SK-N-SH (cell line): ENCODE measurements around the gene PRICKLE4. TPM values are rescaled to one million over a fixed set of nuclear protein-coding genes. Genes with fewer than 3 reads are reported as not detected.

Experiments used
- CTCF ChIA-PET: fragments of 300-600, 350-600 bp; formaldehyde crosslinking; extraction: SDS; loops from one replicate; lab custom pipeline; 2021; lab: Yijun Ruan, JAX
- POLR2A ChIA-PET: fragments of 350-600 bp; sonication (Branson Sonifier 250); formaldehyde crosslinking; extraction: SDS; loops from one replicate; lab custom pipeline; 2020; ENCODE audit warnings: antibody characterized with exemption, inconsistent platforms; lab: Yijun Ruan, JAX
- DNase-seq: peaks from one replicate; pipeline ENCODE4 v3.0.0; 2012
- H2AFZ ChIP-seq: fragments of 200-600 bp; sonication (generic); 2 replicates; pipeline ENCODE4 v1.8.1; 2016; ENCODE audit warnings: antibody characterized with exemption, mild to moderate bottlenecking, low read depth
- H3F3A ChIP-seq: fragments of 200-600 bp; sonication (generic); replicated peaks from 2 replicates; pipeline ENCODE3; 2016; ENCODE audit warnings: antibody characterized with exemption, mild to moderate bottlenecking; ENCODE audit not compliant: insufficient read depth
- H3K27ac ChIP-seq, 2 experiments: fragments of 200-500 bp in 1 of 2; fragments of 200-600 bp in 1 of 2; sonication (Bioruptor generic) in 1 of 2; sonication (generic), shearing (Covaris generic) in 1 of 2; 2 replicates each; pipeline versions ENCODE4 v1.5.1 to v1.6.1; 2014 to 2016; ENCODE audit warnings: low read depth in 2 of 2, inconsistent platforms in 1 of 2, low read length in 1 of 2, mild to moderate bottlenecking in 1 of 2, mixed read lengths in 1 of 2
- H3K27me3 ChIP-seq: fragments of 200-600 bp; sonication (generic), shearing (Covaris generic); 2 replicates; pipeline ENCODE4 v1.6.1; 2016; ENCODE audit warnings: mixed run types; ENCODE audit not compliant: insufficient read depth
- H3K36me3 ChIP-seq, 2 experiments: fragments of 200-500 bp in 1 of 2; fragments of 200-600 bp in 1 of 2; sonication (Bioruptor generic) in 1 of 2; sonication (generic) in 1 of 2; replicated peaks in 1 of 2; 2 replicates each; pipeline versions ENCODE3 to v1.5.1; 2014 to 2016; ENCODE audit warnings: low read length in 1 of 2, mild to moderate bottlenecking in 1 of 2; ENCODE audit not compliant: insufficient read depth in 2 of 2, control insufficient read depth in 1 of 2
- H3K4me1 ChIP-seq, 2 experiments: fragments of 200-500 bp in 1 of 2; fragments of 200-600 bp in 1 of 2; sonication (Bioruptor generic) in 1 of 2; sonication (generic), shearing (Covaris generic) in 1 of 2; 2 replicates each; pipeline versions ENCODE4 v1.5.1 to v1.6.1; 2014 to 2016; ENCODE audit warnings: low read depth in 1 of 2, low read length in 1 of 2, mixed run types in 1 of 2; ENCODE audit not compliant: insufficient read depth in 2 of 2, control insufficient read depth in 1 of 2
- H3K4me2 ChIP-seq: fragments of 200-600 bp; sonication (generic), shearing (Covaris generic); 2 replicates; pipeline ENCODE4 v1.6.1; 2017; ENCODE audit warnings: mixed run types
- H3K4me3 ChIP-seq, 2 experiments: fragments of 200-500 bp in 1 of 2; fragments of 200-600 bp in 1 of 2; sonication (Bioruptor generic) in 1 of 2; sonication (generic), shearing (Covaris generic) in 1 of 2; 2 replicates each; pipeline versions ENCODE4 v1.5.1 to v1.8.1; 2014 to 2016; ENCODE audit warnings: low read depth in 2 of 2, inconsistent platforms in 1 of 2, low read length in 1 of 2, mild to moderate bottlenecking in 1 of 2, mixed read lengths in 1 of 2, moderate library complexity in 1 of 2
- H3K79me2 ChIP-seq: fragments of 200-600 bp; sonication (generic); 2 replicates; pipeline ENCODE4 v1.8.1; 2017; ENCODE audit warnings: mild to moderate bottlenecking; ENCODE audit not compliant: insufficient read depth
- H3K9ac ChIP-seq: fragments of 200-600 bp; sonication (generic); 2 replicates; pipeline ENCODE4 v1.6.1; 2017; ENCODE audit warnings: mixed run types
- H3K9me2 ChIP-seq: fragments of 200-600 bp; sonication (generic); 2 replicates; pipeline ENCODE4 v1.6.1; 2017; ENCODE audit warnings: mixed run types
- H3K9me3 ChIP-seq: fragments of 200-600 bp; sonication (generic); 2 replicates; pipeline ENCODE4 v1.6.1; 2017; ENCODE audit warnings: mixed run types, mild to moderate bottlenecking, moderate library complexity
- H4K20me1 ChIP-seq: fragments of 200-600 bp; sonication (generic); 2 replicates; pipeline ENCODE4 v1.6.1; 2017; ENCODE audit warnings: mild to moderate bottlenecking, mixed run types; ENCODE audit not compliant: insufficient read depth
- CHD2 ChIP-seq: fragments of 150-350 bp; IDR thresholded peaks from 2 replicates; pipeline ENCODE4 v1.6.1; 2018; ENCODE audit warnings: low read length; ENCODE audit not compliant: partially characterized antibody
- EZH2phosphoT487 ChIP-seq: fragments of 200-600 bp; sonication (generic); IDR thresholded peaks from 2 replicates; pipeline ENCODE4 v1.6.1; 2017; ENCODE audit warnings: low read depth, mixed run types, mild to moderate bottlenecking, antibody characterized with exemption, moderate library complexity, borderline replicate concordance
- FOSL2 ChIP-seq: IDR thresholded peaks from 2 replicates; pipeline ENCODE4 v1.4.0; 2012; ENCODE audit warnings: low read depth, mild to moderate bottlenecking, moderate library complexity, borderline replicate concordance
- FOXJ3 ChIP-seq: sonication (generic); formaldehyde crosslinking; IDR thresholded peaks from 2 replicates; pipeline ENCODE4 v1.5.1; 2020; ENCODE audit warnings: mild to moderate bottlenecking, missing genetic modification reagents
- FOXM1 ChIP-seq: IDR thresholded peaks from 2 replicates; pipeline ENCODE4 v1.4.0; 2012; ENCODE audit warnings: low read depth, mild to moderate bottlenecking
- GABPA ChIP-seq: IDR thresholded peaks from 2 replicates; pipeline ENCODE4 v1.4.0; 2012; ENCODE audit warnings: low read depth, mild to moderate bottlenecking
- MAX ChIP-seq: IDR thresholded peaks from 2 replicates; pipeline ENCODE4 v1.4.0; 2012; ENCODE audit warnings: low read depth
- MEF2A ChIP-seq: IDR thresholded peaks from 2 replicates; pipeline ENCODE4 v1.4.0; 2012; ENCODE audit warnings: low read depth, borderline replicate concordance
- RAD21 ChIP-seq: IDR thresholded peaks from 2 replicates; pipeline ENCODE4 v1.6.1; 2012; ENCODE audit warnings: mild to moderate bottlenecking, low read length
- RCOR1 ChIP-seq: fragments of 150-350 bp; IDR thresholded peaks from 2 replicates; pipeline ENCODE4 v1.6.1; 2017; ENCODE audit warnings: antibody characterized with exemption, low read length
- REST ChIP-seq: IDR thresholded peaks from 2 replicates; pipeline ENCODE4 v1.6.1; 2012; ENCODE audit warnings: mild to moderate bottlenecking, low read depth, low read length, moderate library complexity
- RFX5 ChIP-seq: IDR thresholded peaks from 2 replicates; pipeline ENCODE4 v1.6.1; 2012; ENCODE audit warnings: mild to moderate bottlenecking, improper control_type of control experiment, low read length
- RXRA ChIP-seq: IDR thresholded peaks from 2 replicates; pipeline ENCODE4 v1.4.0; 2012; ENCODE audit warnings: low read depth, mild to moderate bottlenecking, borderline replicate concordance
- SIN3A ChIP-seq: IDR thresholded peaks from 2 replicates; pipeline ENCODE4 v1.6.1; 2012; ENCODE audit warnings: low read depth, mild to moderate bottlenecking, low read length, moderate library complexity, borderline replicate concordance
- TAF1 ChIP-seq: IDR thresholded peaks from 2 replicates; pipeline ENCODE4 v1.6.1; 2012; ENCODE audit warnings: low read depth, mild to moderate bottlenecking, low read length, moderate library complexity, borderline replicate concordance
- TCF12 ChIP-seq: IDR thresholded peaks from 2 replicates; pipeline ENCODE4 v1.4.0; 2012
- USF1 ChIP-seq: IDR thresholded peaks from 2 replicates; pipeline ENCODE4 v1.4.0; 2012; ENCODE audit warnings: low read depth, borderline replicate concordance
- USF2 ChIP-seq: fragments of 150-350 bp; IDR thresholded peaks from 2 replicates; pipeline ENCODE4 v1.6.1; 2017; ENCODE audit warnings: antibody characterized with exemption, low read length, low read depth, borderline replicate concordance
- YY1 ChIP-seq: IDR thresholded peaks from 2 replicates; pipeline ENCODE4 v1.4.0; 2012; ENCODE audit warnings: low read depth, mild to moderate bottlenecking
- ZBTB33 ChIP-seq: IDR thresholded peaks from 2 replicates; pipeline ENCODE4 v1.4.0; 2012; ENCODE audit warnings: low read depth, borderline replicate concordance
- WGBS: methylation state at CpG from one replicate; pipeline ENCODE4 v1.1.6; 2017; ENCODE audit warnings: low lambda C conversion rate; 5-methylcytosine and 5-hydroxymethylcytosine counted together
- polyA plus RNA-seq, 3 experiments: library from polyadenylated mRNA; depleted of rRNA; stranded (reverse); fragments of >200 nt; gene quantifications; 2 replicates each; pipeline ENCODE4 v1.2.3, GENCODE V29; 2012

Gene PRICKLE4
- polyA plus RNA-seq, 1 of the 3 experiments (the other 2 are of a cell fraction): 3.9 TPM

- POLR2A ChIA-PET: no interaction called here
- no peaks in the 10 kb centered on the region for H3K36me3 ChIP-seq
These were observed 37.0 kb upstream of the PRICKLE4 start for GRCh38 chr6:41743406-41744235.

More at GRCh38 chr6:41743406-41744235, 37.0 kb upstream of the PRICKLE4 start:
- H3K9ac ChIP-seq: no peak overlapping the region
- TF ChIP-seq USF2: no peak
- no peak for TF ChIP-seq RXRA
- TF ChIP-seq MAX: no peak
- no peak for TF ChIP-seq FOXJ3 (CRISPR knock-in tag)
- TF ChIP-seq RAD21: no peak
- TF ChIP-seq RFX5: no peak
- TF ChIP-seq ZBTB33: no peak
- TF ChIP-seq TCF12: no peak
- TF ChIP-seq SIN3A: no peak
- TF ChIP-seq EZH2phosphoT487: no peak
- TF ChIP-seq TAF1: no peak
- no peak for TF ChIP-seq REST
- TF ChIP-seq RCOR1: no peak
- no peak for TF ChIP-seq YY1
- no peak for TF ChIP-seq FOXM1
- TF ChIP-seq GABPA: no peak
- no peak for TF ChIP-seq FOSL2
- TF ChIP-seq MEF2A: no peak
- TF ChIP-seq USF1: no peak
- no peak for TF ChIP-seq CHD2
- TF ChIP-seq, all 33 proteins: peak for 0
- H4K20me1 ChIP-seq: no peaks in the 10 kb centered on the region
- peaks cover 0 to 2% of the 10 kb centered on the region in 2 experiments; a peak in 2 of 4 replicates for H3K4me1 ChIP-seq
- H3K9me3 ChIP-seq: no peaks in the 10 kb centered on the region
- H3K79me2 ChIP-seq: no peaks in the 10 kb centered on the region
- no peak overlapping the region for H3K4me3 ChIP-seq
- no peak overlapping the region for H2AFZ ChIP-seq
- no peaks in the 10 kb centered on the region for H3K27me3 ChIP-seq
- DNase-seq: no peak
- H3F3A ChIP-seq: no peaks in the 10 kb centered on the region
- H3K4me2 ChIP-seq: no peak overlapping the region
- H3K27ac ChIP-seq: no peak overlapping the region
- CTCF ChIA-PET: interaction anchor here (1.5 kb wide), 1 partner anchor 9 kb away, joined by 3 read pairs; no protein-coding TSS in a partner anchor
- WGBS: 85% methylated on average over 5 of the region's 6 CpGs
- H3K9me2 ChIP-seq: no peaks in the 10 kb centered on the region
